ENCODE measurements around the gene MCU.

- TF ChIP-seq POLR2A (IDR thresholded peaks at IDR 0.05), result no peak
- TF ChIP-seq CTCF (IDR thresholded peaks at IDR 0.05), result no peak
- TF ChIP-seq EP300 (IDR thresholded peaks at IDR 0.05), result no peak
These were observed 201.3 kb downstream of the MCU start, which contains the start of gene OIT3 for GRCh38 chr10:72893136-72893798.

Data from gastroesophageal sphincter (tissue), 3 donors.